ENCODE data around the gene KIAA0040.
A peak's percentile ranks its signal among the peaks of the same experiment; 100 is the strongest.

KIAA0040 gene

GRCh38 chr1:175188936-175189335 lies 3.6 kb downstream of the KIAA0040 start:
- no peaks in the 10 kb centered on the region for H3K9me3 Mint-ChIP-seq
- H3K4me3 Mint-ChIP-seq, result peak overlapping the region; percentile 97
- peak overlapping the region; percentile 95 for H3K27ac Mint-ChIP-seq
- peaks cover 68% of the 10 kb centered on the region for H3K36me3 Mint-ChIP-seq (ENCODE audit: low read depth)
- H3K27me3 Mint-ChIP-seq, result no peaks in the 10 kb centered on the region
- peaks cover 79% of the 10 kb centered on the region for H3K4me1 Mint-ChIP-seq (ENCODE audit: low read depth)
- DNase-seq, result peak; percentile 61

- H3K36me3 Mint-ChIP-seq (ENCODE audit: low read depth), result peaks cover 77% of the 10 kb centered on the region
- no peak overlapping the region for H3K4me3 Mint-ChIP-seq
Measured at GRCh38 chr1:175186433-175187160, 6.0 kb downstream of the KIAA0040 start.

DNA sequence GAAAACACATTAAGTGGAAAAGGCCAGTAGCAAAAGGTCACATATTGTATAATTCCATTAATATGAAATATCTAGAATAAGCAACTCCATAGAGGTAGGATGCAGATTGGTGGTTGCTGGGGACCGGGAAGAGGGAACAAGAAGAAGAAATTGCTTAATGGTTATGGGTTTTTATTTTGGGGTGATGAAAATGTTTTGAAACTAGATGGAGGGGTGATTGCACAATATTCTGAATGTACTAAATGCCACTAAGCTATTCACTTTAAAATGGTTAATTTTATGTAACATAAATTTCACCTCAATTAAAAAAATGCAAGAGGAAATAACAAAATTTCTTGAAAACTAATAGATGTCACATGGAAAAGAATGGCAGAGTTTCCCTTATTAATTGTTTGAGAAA lies 6.7 kb downstream of the KIAA0040 start:
- Mint-ChIP-seq H3K4me1 (ENCODE audit: low read depth) (peaks cover 95% of the 10 kb centered on the region), H3K27me3 (no peaks in the 10 kb centered on the region), H3K9me3 (no peaks in the 10 kb centered on the region), H3K27ac (no peak overlapping the region), H3K36me3 (ENCODE audit: low read depth) (peaks cover 79% of the 10 kb centered on the region), H3K4me3 (no peak overlapping the region)
- DNase-seq, result no peak

More at GRCh38 chr1:175186433-175187160, 6.0 kb downstream of the KIAA0040 start:
- Mint-ChIP-seq H3K27ac (peak overlapping the region; percentile 16), H3K9me3 (no peaks in the 10 kb centered on the region), H3K4me1 (ENCODE audit: low read depth) (peaks cover 93% of the 10 kb centered on the region), H3K27me3 (no peaks in the 10 kb centered on the region)
- DNase-seq, result no peak

DNA sequence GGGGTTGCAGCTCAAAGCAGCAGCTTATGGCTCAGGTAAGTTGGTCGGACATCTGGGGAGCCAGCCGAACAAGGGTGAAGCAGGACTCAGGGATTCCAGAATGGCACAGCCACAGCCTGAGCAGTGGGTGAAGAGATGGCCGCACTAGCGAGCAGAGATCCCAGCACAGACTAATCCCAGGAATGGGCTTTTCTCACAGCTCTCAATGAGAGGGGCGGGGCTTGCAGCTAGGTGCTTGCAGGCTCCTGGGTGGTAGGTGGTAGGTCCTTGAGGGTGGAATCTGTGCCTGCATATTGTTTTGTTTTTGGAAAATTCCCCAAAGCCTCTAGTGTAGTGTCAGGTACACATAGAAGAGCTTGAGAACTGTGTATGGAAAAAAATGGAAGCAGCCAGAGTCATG lies 9.0 kb downstream of the KIAA0040 start:
- Mint-ChIP-seq H3K4me1 (ENCODE audit: low read depth) (peaks cover 89% of the 10 kb centered on the region), H3K27me3 (no peaks in the 10 kb centered on the region), H3K27ac (no peak overlapping the region), H3K4me3 (no peak overlapping the region), H3K36me3 (ENCODE audit: low read depth) (peaks cover 73% of the 10 kb centered on the region), H3K9me3 (no peaks in the 10 kb centered on the region)
- no peak for DNase-seq

GRCh38 chr1:175182201-175182746 lies 10.3 kb downstream of the KIAA0040 start:
- Mint-ChIP-seq H3K4me1 (ENCODE audit: low read depth) (peaks cover 86% of the 10 kb centered on the region), H3K27me3 (no peaks in the 10 kb centered on the region), H3K4me3 (no peak overlapping the region), H3K27ac (no peak overlapping the region), H3K9me3 (no peaks in the 10 kb centered on the region), H3K36me3 (ENCODE audit: low read depth) (peaks cover 72% of the 10 kb centered on the region)
- no peak for DNase-seq

DNA sequence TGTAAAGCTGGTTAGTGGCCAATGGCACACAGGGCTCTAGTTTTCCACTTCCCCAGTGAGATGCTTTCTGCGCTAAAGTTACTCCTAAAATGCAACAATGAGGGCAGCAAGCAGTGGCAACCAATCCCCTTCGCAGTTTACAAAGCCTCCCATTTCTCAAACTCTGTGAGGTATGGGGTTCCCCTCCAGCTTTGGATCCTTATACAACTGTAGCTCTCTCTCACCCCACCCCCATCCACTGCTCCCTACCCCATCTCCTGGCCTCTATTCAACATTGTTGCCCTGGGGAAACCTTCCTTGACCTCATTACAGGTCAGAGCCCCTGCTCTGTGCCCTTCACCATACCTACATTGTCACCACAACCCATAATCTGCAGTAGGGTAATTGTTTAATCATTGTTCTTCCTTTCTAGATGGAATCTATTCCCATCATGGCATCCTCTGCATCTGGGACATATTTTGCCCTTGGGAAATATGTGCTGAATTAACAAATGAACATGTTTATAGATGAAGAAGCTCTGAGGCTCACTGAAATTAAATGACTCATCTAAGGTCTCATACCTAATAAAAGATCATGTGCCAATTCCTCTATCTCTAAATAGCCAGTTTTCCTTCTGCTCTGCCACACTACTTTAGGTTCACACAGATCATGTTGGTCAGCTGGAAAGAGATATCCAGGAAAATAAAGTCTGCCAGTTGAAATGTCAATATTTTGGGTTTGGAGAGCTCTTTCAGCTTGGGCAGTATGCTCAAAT lies 12.6 kb downstream of the KIAA0040 start:
- no peak for DNase-seq
- Mint-ChIP-seq H3K27ac (peak overlapping the region; percentile 15), H3K36me3 (ENCODE audit: low read depth) (peaks cover 70% of the 10 kb centered on the region), H3K9me3 (no peaks in the 10 kb centered on the region), H3K4me3 (no peak overlapping the region), H3K27me3 (no peaks in the 10 kb centered on the region), H3K4me1 (ENCODE audit: low read depth) (peaks cover 69% of the 10 kb centered on the region)

- Mint-ChIP-seq H3K27me3 (no peaks in the 10 kb centered on the region), H3K4me3 (no peak overlapping the region), H3K4me1 (ENCODE audit: low read depth) (peaks cover 71% of the 10 kb centered on the region), H3K27ac (no peak overlapping the region), H3K9me3 (no peaks in the 10 kb centered on the region), H3K36me3 (ENCODE audit: low read depth) (peaks cover 76% of the 10 kb centered on the region)
- no peak for DNase-seq
Measured at GRCh38 chr1:175178456-175178855, 14.1 kb downstream of the KIAA0040 start.

GRCh38 chr1:175178056-175178455 lies 14.5 kb downstream of the KIAA0040 start:
- H3K4me1 Mint-ChIP-seq (ENCODE audit: low read depth), result peaks cover 69% of the 10 kb centered on the region
- H3K27ac Mint-ChIP-seq, result no peak overlapping the region
- H3K27me3 Mint-ChIP-seq, result no peaks in the 10 kb centered on the region
- H3K36me3 Mint-ChIP-seq (ENCODE audit: low read depth), result peaks cover 77% of the 10 kb centered on the region
- no peak for DNase-seq
- H3K9me3 Mint-ChIP-seq, result no peaks in the 10 kb centered on the region
- H3K4me3 Mint-ChIP-seq, result no peak overlapping the region

DNA sequence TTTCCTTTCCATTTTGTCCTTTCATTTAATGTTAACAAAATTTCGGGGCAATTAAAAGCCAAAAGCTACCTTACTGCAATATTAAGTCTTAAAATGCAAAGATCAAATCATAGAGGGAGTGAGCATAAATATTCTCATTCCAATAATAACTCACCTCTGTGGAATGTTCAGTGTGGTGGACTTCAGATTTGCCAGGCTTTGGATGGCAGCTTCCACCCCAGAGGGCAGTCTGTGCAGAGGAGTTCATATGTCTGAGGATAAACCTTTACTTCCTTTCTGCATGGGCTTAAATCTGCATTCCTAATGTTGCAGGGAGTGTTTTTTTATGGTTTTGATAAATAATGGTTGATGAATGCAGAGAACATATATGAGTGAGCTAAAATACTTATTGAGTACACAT lies 16.3 kb downstream of the KIAA0040 start:
- no peaks in the 10 kb centered on the region for H3K9me3 Mint-ChIP-seq

DNA sequence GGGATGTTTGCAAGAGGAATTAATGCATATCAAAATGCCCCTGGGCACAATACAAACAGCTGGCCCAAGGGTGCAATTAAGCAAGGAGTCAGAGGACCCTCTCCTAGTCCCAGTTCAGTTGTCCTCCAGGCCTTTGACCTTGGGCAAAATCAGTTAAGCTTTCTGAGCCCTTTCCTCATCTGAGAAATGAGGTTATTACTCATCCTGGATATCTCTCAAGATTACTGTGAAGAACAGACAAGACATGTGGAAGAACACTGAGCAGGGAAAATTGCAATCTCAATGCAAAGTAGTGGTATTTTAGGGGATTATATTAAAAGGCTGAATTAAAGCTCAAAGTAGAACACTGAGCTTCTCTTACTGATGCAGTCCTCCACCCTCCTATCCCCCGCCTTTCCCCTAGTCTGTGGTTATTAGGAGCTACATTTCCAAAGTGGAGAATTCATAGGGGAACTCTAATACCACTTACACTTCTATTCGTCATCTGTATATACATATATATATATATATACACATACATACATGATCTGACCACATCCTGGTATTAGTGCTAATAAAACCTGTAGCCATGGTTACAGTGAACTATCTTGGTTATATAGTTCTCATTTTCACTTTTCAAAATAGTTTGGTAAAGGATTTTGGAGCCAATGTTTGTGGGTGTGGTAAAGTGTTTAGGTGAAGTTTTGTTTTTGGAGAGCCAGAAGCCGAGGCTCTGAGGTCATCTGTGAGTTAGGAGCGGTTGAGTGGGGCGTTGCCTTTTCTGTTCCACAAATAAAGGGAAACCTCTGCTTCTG lies 18.1 kb downstream of the KIAA0040 start:
- Mint-ChIP-seq H3K4me1 (ENCODE audit: low read depth) (peaks cover 68% of the 10 kb centered on the region), H3K9me3 (no peaks in the 10 kb centered on the region), H3K27ac (no peak overlapping the region), H3K27me3 (no peaks in the 10 kb centered on the region), H3K4me3 (no peak overlapping the region), H3K36me3 (ENCODE audit: low read depth) (peaks cover 79% of the 10 kb centered on the region)
- no peak for DNase-seq

More for the DNA sequence above, 16.3 kb downstream of the KIAA0040 start:
- H3K27me3 Mint-ChIP-seq, result no peaks in the 10 kb centered on the region
- H3K4me1 Mint-ChIP-seq (ENCODE audit: low read depth), result peaks cover 65% of the 10 kb centered on the region
- H3K36me3 Mint-ChIP-seq (ENCODE audit: low read depth), result peaks cover 76% of the 10 kb centered on the region
- no peak for DNase-seq
- no peak overlapping the region for H3K27ac Mint-ChIP-seq
- H3K4me3 Mint-ChIP-seq, result no peak overlapping the region

GRCh38 chr1:175173531-175173930 lies 19.0 kb downstream of the KIAA0040 start:
- H3K27me3 Mint-ChIP-seq, result no peaks in the 10 kb centered on the region
- DNase-seq, result no peak
- peaks cover 77% of the 10 kb centered on the region for H3K36me3 Mint-ChIP-seq (ENCODE audit: low read depth)
- no peaks in the 10 kb centered on the region for H3K9me3 Mint-ChIP-seq
- H3K27ac Mint-ChIP-seq, result no peak overlapping the region
- no peak overlapping the region for H3K4me3 Mint-ChIP-seq
- H3K4me1 Mint-ChIP-seq (ENCODE audit: low read depth), result peaks cover 71% of the 10 kb centered on the region

DNA sequence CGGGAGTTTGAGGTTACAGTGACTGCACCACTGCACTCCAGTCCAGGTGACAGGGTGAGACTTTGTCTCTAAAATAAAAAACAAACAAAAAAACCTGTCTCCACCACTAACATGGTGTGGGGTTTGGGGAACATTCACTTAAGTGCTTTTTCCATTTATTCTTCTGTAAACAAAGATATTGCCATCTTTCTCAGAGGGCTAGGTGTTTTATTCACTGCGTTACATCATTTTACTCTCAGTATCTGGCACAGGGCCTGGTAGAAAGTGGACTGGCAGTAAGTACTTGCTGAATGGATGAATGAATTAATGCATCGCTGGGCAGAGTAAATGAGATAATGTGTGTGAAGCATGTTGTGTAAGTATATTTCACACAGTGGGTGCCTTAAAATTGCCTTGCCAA lies 20.1 kb downstream of the KIAA0040 start:
- Mint-ChIP-seq H3K9me3 (no peaks in the 10 kb centered on the region), H3K4me1 (ENCODE audit: low read depth) (peaks cover 65% of the 10 kb centered on the region), H3K27ac (no peak overlapping the region), H3K4me3 (no peak overlapping the region), H3K27me3 (no peaks in the 10 kb centered on the region), H3K36me3 (ENCODE audit: low read depth) (peaks cover 76% of the 10 kb centered on the region)
- DNase-seq, result no peak

GRCh38 chr1:175171036-175171913 lies 21.3 kb downstream of the KIAA0040 start:
- Mint-ChIP-seq H3K27me3 (no peaks in the 10 kb centered on the region), H3K4me1 (ENCODE audit: low read depth) (peaks cover 62% of the 10 kb centered on the region), H3K36me3 (ENCODE audit: low read depth) (peaks cover 75% of the 10 kb centered on the region), H3K9me3 (no peaks in the 10 kb centered on the region), H3K27ac (peak overlapping the region; percentile 24), H3K4me3 (no peak overlapping the region)
- DNase-seq, result no peak

All from activated T-cell treated with anti-CD3 and anti-CD28 coated beads, Interleukin-2, amount 50 U/mL, for 24 hours (primary cell).